HEK293 (cell line): ENCODE measurements around the gene MMP27.

Experiments used
- CTCF ChIA-PET: fragments of 350-600 bp; formaldehyde crosslinking; extraction: SDS; loops from one replicate; lab custom pipeline; 2021; ENCODE audit warnings: antibody characterized with exemption; lab: Yijun Ruan, JAX
- POLR2A ChIA-PET: fragments of 300-600 bp; formaldehyde crosslinking; extraction: SDS; loops from one replicate; lab custom pipeline; 2020; ENCODE audit warnings: antibody characterized with exemption, inconsistent platforms; lab: Yijun Ruan, JAX
- H3K27ac ChIP-seq: fragments of 200-500 bp; sonication (Bioruptor generic); 2 replicates; pipeline ENCODE4 v1.5.1; 2014; ENCODE audit warnings: low read depth, low read length, control low read depth, inconsistent platforms; ENCODE audit errors: extremely low read depth
- H3K36me3 ChIP-seq, 2 experiments: fragments of 200-500 bp in 1 of 2; sonication (Bioruptor generic) in 1 of 2; 1 replicate in 1 of 2; 2 replicates in 1 of 2; pipeline ENCODE4 v1.5.1; 2014 to 2017; ENCODE audit warnings: inconsistent platforms in 2 of 2, low read length in 2 of 2; ENCODE audit not compliant: control insufficient read depth in 2 of 2, insufficient read depth in 1 of 2
- H3K4me1 ChIP-seq: fragments of 200-500 bp; sonication (Bioruptor generic); 2 replicates; pipeline ENCODE4 v1.5.1; 2014; ENCODE audit warnings: mild to moderate bottlenecking, low read length, inconsistent platforms; ENCODE audit not compliant: control insufficient read depth, insufficient read depth
- H3K4me3 ChIP-seq: 2 replicates; pipeline ENCODE4 v1.5.1; 2011; ENCODE audit warnings: low read depth, mild to moderate bottlenecking, control low read depth, low read length, moderate library complexity
- H3K9me3 ChIP-seq: fragments of 200-500 bp; sonication (Bioruptor generic); 2 replicates; pipeline ENCODE4 v1.5.1; 2014; ENCODE audit warnings: low read depth, low read length, inconsistent platforms; ENCODE audit not compliant: control insufficient read depth, insufficient read depth
- BCL11A ChIP-seq: fragments of 450-650 bp; formaldehyde crosslinking; IDR thresholded peaks from 2 replicates; pipeline ENCODE4 v1.5.1; 2016; ENCODE audit warnings: low read depth, missing biosample characterization, missing genetic modification characterization
- BCL6B ChIP-seq: fragments of 450-650 bp; formaldehyde crosslinking; IDR thresholded peaks from 2 replicates; pipeline ENCODE4 v1.5.1; 2017; ENCODE audit warnings: missing biosample characterization, missing genetic modification characterization
- GLIS1 ChIP-seq: fragments of 450-650 bp; formaldehyde crosslinking; IDR thresholded peaks from 2 replicates; pipeline ENCODE4 v1.5.1; 2016; ENCODE audit warnings: missing biosample characterization, missing genetic modification characterization
- HOXD13 ChIP-seq: sonication (generic); formaldehyde crosslinking; IDR thresholded peaks from 2 replicates; pipeline ENCODE4 v1.8.0; 2022; ENCODE audit warnings: missing genetic modification reagents, borderline replicate concordance
- INSM2 ChIP-seq: fragments of 450-650 bp; formaldehyde crosslinking; IDR thresholded peaks from 2 replicates; pipeline ENCODE4 v1.5.1; 2016; ENCODE audit warnings: missing biosample characterization, missing genetic modification characterization
- MEIS1 ChIP-seq: sonication (generic); formaldehyde crosslinking; IDR thresholded peaks from 2 replicates; pipeline ENCODE4 v1.8.1; 2022; ENCODE audit warnings: missing genetic modification reagents, mild to moderate bottlenecking, borderline replicate concordance
- PRDM4 ChIP-seq: fragments of 450-650 bp; formaldehyde crosslinking; IDR thresholded peaks from 2 replicates; pipeline ENCODE4 v1.5.1; 2017; ENCODE audit warnings: missing biosample characterization, missing genetic modification characterization
- SETDB1 ChIP-seq: IDR thresholded peaks from one replicate; pipeline ENCODE4 v1.6.1; 2017; ENCODE audit warnings: mild to moderate bottlenecking, low read length, moderate library complexity, mixed read lengths; ENCODE audit not compliant: insufficient read length
- TRIM28 ChIP-seq: IDR thresholded peaks from 2 replicates; pipeline ENCODE4 v1.6.1; 2011; ENCODE audit warnings: low read length, control low read depth, borderline replicate concordance
- ZBTB26 ChIP-seq: fragments of 450-650 bp; formaldehyde crosslinking; optimal IDR thresholded peaks from 2 replicates; pipeline ENCODE3; 2016; ENCODE audit warnings: missing biosample characterization, mild to moderate bottlenecking, missing genetic modification characterization
- ZFP3 ChIP-seq: fragments of 450-650 bp; formaldehyde crosslinking; IDR thresholded peaks from 2 replicates; pipeline ENCODE4 v1.5.1; 2016; ENCODE audit warnings: low read depth, missing biosample characterization, missing genetic modification characterization
- ZNF114 ChIP-seq: fragments of 450-650 bp; formaldehyde crosslinking; IDR thresholded peaks from 2 replicates; pipeline ENCODE4 v1.5.0; 2017; ENCODE audit warnings: missing biosample characterization, missing genetic modification characterization
- ZNF138 ChIP-seq: fragments of 450-650 bp; formaldehyde crosslinking; IDR thresholded peaks from 2 replicates; pipeline ENCODE4 v1.5.1; 2016; ENCODE audit warnings: missing biosample characterization, missing genetic modification characterization, borderline replicate concordance
- ZNF155 ChIP-seq: fragments of 450-650 bp; formaldehyde crosslinking; IDR thresholded peaks from 2 replicates; pipeline ENCODE4 v1.5.1; 2016; ENCODE audit warnings: missing biosample characterization, missing genetic modification characterization
- ZNF175 ChIP-seq: fragments of 450-650 bp; formaldehyde crosslinking; IDR thresholded peaks from 2 replicates; pipeline ENCODE4 v1.5.1; 2016; ENCODE audit warnings: missing biosample characterization, missing genetic modification characterization
- ZNF292 ChIP-seq: fragments of 450-650 bp; formaldehyde crosslinking; IDR thresholded peaks from 2 replicates; pipeline ENCODE4 v1.5.1; 2016; ENCODE audit warnings: low read depth, missing biosample characterization, missing genetic modification characterization, borderline replicate concordance
- ZNF561 ChIP-seq: fragments of 450-650 bp; IDR thresholded peaks from 2 replicates; pipeline ENCODE4 v1.5.1; 2018; ENCODE audit warnings: missing biosample characterization, missing genetic modification characterization, borderline replicate concordance
- ZNF596 ChIP-seq: fragments of 450-650 bp; IDR thresholded peaks from 2 replicates; pipeline ENCODE4 v1.5.0; 2018; ENCODE audit warnings: missing biosample characterization, mild to moderate bottlenecking, missing genetic modification characterization, moderate library complexity
- ZNF626 ChIP-seq: fragments of 450-650 bp; sonication (Bioruptor Pico); formaldehyde crosslinking; IDR thresholded peaks from 2 replicates; pipeline ENCODE4 v1.5.1; 2018; ENCODE audit warnings: missing biosample characterization, missing genetic modification characterization, inconsistent platforms
- ZXDB ChIP-seq: fragments of 450-650 bp; formaldehyde crosslinking; IDR thresholded peaks from 2 replicates; pipeline ENCODE4 v1.5.1; 2016; ENCODE audit warnings: missing biosample characterization, missing genetic modification characterization
- TF ChIP-seq, protein P1 (sequence below): fragments of 450-650 bp; formaldehyde crosslinking; IDR thresholded peaks from 2 replicates; pipeline ENCODE4 v1.5.1; 2016; ENCODE audit warnings: missing biosample characterization, missing genetic modification characterization

MMP27 gene

GRCh38 chr11:102685754-102686153 is 19.8 kb downstream of the MMP27 start:
- no peak for TF ChIP-seq BCL6B
- TF ChIP-seq, protein P1, sequence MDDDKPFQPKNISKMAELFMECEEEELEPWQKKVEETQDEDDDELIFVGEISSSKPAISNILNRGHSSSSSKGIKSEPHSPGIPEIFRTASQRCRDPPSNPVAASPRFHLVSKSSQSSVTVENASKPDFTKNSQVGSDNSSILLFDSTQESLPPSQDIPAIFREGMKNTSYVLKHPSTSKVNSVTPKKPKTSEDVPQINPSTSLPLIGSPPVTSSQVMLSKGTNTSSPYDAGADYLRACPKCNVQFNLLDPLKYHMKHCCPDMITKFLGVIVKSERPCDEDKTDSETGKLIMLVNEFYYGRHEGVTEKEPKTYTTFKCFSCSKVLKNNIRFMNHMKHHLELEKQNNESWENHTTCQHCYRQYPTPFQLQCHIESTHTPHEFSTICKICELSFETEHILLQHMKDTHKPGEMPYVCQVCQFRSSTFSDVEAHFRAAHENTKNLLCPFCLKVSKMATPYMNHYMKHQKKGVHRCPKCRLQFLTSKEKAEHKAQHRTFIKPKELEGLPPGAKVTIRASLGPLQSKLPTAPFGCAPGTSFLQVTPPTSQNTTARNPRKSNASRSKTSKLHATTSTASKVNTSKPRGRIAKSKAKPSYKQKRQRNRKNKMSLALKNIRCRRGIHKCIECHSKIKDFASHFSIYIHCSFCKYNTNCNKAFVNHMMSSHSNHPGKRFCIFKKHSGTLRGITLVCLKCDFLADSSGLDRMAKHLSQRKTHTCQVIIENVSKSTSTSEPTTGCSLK (tag by site-specific recombination), result no peak
- no peak for TF ChIP-seq ZNF175 (tag by site-specific recombination)
- H3K27ac ChIP-seq, result no peak overlapping the region
- ChIA-PET CTCF (interaction anchor here (1.3 kb wide), 1 partner anchor 255 kb away, joined by 6 read pairs; no protein-coding TSS in a partner anchor), POLR2A (no interaction called here)
- no peak overlapping the region for H3K4me3 ChIP-seq
- no peaks in the 10 kb centered on the region for H3K36me3 ChIP-seq
- no peaks in the 10 kb centered on the region for H3K9me3 ChIP-seq
- no peaks in the 10 kb centered on the region for H3K4me1 ChIP-seq

GRCh38 chr11:102685338-102685737 is 20.2 kb downstream of the MMP27 start:
- Histone ChIP-seq H3K4me3 (no peak overlapping the region), H3K36me3 (no peaks in the 10 kb centered on the region), H3K27ac (no peak overlapping the region), H3K4me1 (no peaks in the 10 kb centered on the region)
- POLR2A ChIA-PET, result no interaction called here
- CTCF ChIA-PET, result interaction anchor here (1.3 kb wide), 1 partner anchor 256 kb away, joined by 6 read pairs; no protein-coding TSS in a partner anchor
- TF ChIP-seq BCL11A (tag by site-specific recombination) (no peak), ZNF292 (no peak), ZNF114 (tag by site-specific recombination) (no peak), ZNF561 (tag by site-specific recombination) (no peak), ZNF596 (tag by site-specific recombination) (no peak), HOXD13 (CRISPR knock-in tag) (no peak), TRIM28 (no peak), ZFP3 (tag by site-specific recombination) (no peak), ZBTB26 (tag by site-specific recombination) (no peak), SETDB1 (no peak)
- TF ChIP-seq, protein P1 (tag by site-specific recombination), result no peak
- TF ChIP-seq, all 188 proteins: peak for 0
- H3K9me3 ChIP-seq, result no peaks in the 10 kb centered on the region

- ChIA-PET CTCF (interaction anchor here (0.6 kb wide), 1 partner anchor 9 kb away, joined by 3 read pairs; no protein-coding TSS in a partner anchor), POLR2A (no interaction called here)
- Histone ChIP-seq H3K4me1 (no peaks in the 10 kb centered on the region), H3K4me3 (no peak overlapping the region), H3K9me3 (no peaks in the 10 kb centered on the region), H3K27ac (no peak overlapping the region), H3K36me3 (no peaks in the 10 kb centered on the region)
- TF ChIP-seq INSM2 (tag by site-specific recombination) (no peak), GLIS1 (tag by site-specific recombination) (no peak), PRDM4 (tag by site-specific recombination) (no peak), ZNF626 (no peak), ZNF138 (tag by site-specific recombination) (no peak), ZNF155 (tag by site-specific recombination) (no peak), ZXDB (no peak), MEIS1 (CRISPR knock-in tag) (no peak)
Observed at GRCh38 chr11:102683277-102683676, 22.3 kb downstream of the MMP27 start.
